ENCODE results near the gene SLC41A3. TPM values are rescaled to one million over a fixed set of nuclear protein-coding genes. Genes with fewer than 3 reads are reported as not detected.

Gene SLC41A3
- total and polyA plus RNA-seq, 7 donors, result 5.1 to 59.5 (median 28.9) TPM

DNA sequence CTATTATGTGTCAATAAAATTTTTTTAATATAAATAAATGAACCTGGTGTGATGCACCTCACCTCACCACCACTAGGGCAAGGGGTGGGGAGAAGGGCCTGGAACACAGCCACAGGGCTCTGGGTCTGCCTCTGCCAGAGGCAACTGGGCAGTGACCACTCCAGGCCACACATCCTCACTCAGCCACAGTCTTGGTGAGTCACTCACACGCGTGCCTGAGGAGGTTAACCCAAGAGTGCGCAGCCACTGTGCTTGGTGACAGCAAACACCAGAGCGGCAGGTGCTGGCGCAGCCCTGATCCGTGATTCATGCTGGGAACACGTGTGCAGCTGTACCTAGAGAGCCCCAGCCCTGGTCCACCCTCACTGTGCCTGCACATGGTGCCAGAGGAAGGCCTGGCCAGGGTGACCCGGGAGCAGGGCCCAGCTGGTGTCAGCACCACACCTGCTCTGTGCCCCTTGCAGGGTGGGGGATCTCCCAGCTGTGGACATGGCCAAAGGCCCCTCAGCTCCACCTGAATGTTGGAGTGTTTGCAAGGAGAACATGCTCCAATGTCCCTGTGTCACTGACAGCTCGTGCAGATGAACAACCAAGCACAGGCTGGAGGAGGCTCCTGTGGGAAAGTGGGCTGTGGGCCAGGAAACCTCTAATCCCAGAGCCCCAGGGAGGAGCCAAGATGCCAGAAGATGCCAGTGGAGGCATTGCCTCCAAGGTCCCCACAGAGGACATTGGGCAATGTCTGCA lies 2.1 kb downstream of the SLC41A3 start:
- no peak overlapping the region for H3K27ac ChIP-seq
- no peaks in the 10 kb centered on the region for H3K36me3 ChIP-seq
- 77 to 89% methylated on average over 9 of the region's 9 CpGs for WGBS, 2 donors
- peaks cover 0 to 16% (median 10%) of the 10 kb centered on the region in 4 donors for H3K4me1 ChIP-seq
- intact Hi-C loops (cut with DNase I), result loop anchor here (2.0 to 5.0 kb wide), 3 partner anchors 91 to 396 kb away; partner anchors contain the start of gene ZXDC
- no peaks in the 10 kb centered on the region for H3K9me3 ChIP-seq
- no peaks in the 10 kb centered on the region for H3K27me3 ChIP-seq
- no peak for DNase-seq
- TF ChIP-seq EP300 (IDR thresholded peaks at IDR 0.05) (no peak), POLR2AphosphoS5 (IDR thresholded peaks at IDR 0.05) (no peak), POLR2A (IDR thresholded peaks at IDR 0.05) (no peak)
- TF ChIP-seq, protein P1, sequence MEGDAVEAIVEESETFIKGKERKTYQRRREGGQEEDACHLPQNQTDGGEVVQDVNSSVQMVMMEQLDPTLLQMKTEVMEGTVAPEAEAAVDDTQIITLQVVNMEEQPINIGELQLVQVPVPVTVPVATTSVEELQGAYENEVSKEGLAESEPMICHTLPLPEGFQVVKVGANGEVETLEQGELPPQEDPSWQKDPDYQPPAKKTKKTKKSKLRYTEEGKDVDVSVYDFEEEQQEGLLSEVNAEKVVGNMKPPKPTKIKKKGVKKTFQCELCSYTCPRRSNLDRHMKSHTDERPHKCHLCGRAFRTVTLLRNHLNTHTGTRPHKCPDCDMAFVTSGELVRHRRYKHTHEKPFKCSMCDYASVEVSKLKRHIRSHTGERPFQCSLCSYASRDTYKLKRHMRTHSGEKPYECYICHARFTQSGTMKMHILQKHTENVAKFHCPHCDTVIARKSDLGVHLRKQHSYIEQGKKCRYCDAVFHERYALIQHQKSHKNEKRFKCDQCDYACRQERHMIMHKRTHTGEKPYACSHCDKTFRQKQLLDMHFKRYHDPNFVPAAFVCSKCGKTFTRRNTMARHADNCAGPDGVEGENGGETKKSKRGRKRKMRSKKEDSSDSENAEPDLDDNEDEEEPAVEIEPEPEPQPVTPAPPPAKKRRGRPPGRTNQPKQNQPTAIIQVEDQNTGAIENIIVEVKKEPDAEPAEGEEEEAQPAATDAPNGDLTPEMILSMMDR (IDR thresholded peaks at IDR 0.05), result no peak
- H3K4me3 ChIP-seq, result no peak overlapping the region

- WGBS, 2 donors, result 93 to 95% methylated on average over 5 of the region's 5 CpGs
- TF ChIP-seq EP300 (IDR thresholded peaks at IDR 0.05) (no peak), POLR2A (IDR thresholded peaks at IDR 0.05) (no peak)
- TF ChIP-seq, protein P1 (IDR thresholded peaks at IDR 0.05), result no peak
- DNase-seq, result no peak
- H3K36me3 ChIP-seq, result no peaks in the 10 kb centered on the region
- H3K27ac ChIP-seq, result no peak overlapping the region
- no peaks in the 10 kb centered on the region for H3K27me3 ChIP-seq
- H3K4me3 ChIP-seq, result no peak overlapping the region
- no peaks in the 10 kb centered on the region for H3K9me3 ChIP-seq
- intact Hi-C loops (cut with DNase I), result loop anchor here (5.0 kb wide), 2 partner anchors 109 to 396 kb away; partner anchors contain the start of gene ZXDC
- peaks cover 0 to 16% (median 10%) of the 10 kb centered on the region in 4 donors for H3K4me1 ChIP-seq
Measured at GRCh38 chr3:126080970-126081369, 3.0 kb downstream of the SLC41A3 start.

DNA sequence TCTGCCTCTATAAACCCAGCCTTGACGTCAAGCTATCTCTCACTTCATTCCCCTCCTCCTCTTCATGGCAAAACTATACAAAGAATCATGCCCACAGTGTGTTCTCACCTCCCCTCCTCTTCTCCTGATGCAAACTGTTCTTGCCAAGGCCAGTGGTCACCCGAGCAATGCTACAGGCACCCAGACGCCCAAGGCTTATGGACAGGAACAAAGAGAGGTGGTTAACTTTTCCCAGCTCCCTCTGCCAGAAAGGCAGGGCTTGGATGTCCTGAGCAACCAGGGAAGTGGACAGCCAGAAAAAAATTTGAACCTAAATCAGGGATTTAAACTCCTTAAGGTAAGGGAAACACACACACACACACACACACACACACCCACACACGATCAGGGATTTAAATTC lies 5.1 kb downstream of the SLC41A3 start:
- 89 to 90% methylated on average over 4 of the region's 4 CpGs for WGBS, 2 donors
- Histone ChIP-seq H3K36me3 (no peaks in the 10 kb centered on the region), H3K27me3 (no peaks in the 10 kb centered on the region), H3K4me1 (peaks cover 0 to 12% (median 5%) of the 10 kb centered on the region in 4 donors), H3K4me3 (no peak overlapping the region), H3K9me3 (no peaks in the 10 kb centered on the region), H3K27ac (no peak overlapping the region)
- TF ChIP-seq, protein P1 (IDR thresholded peaks at IDR 0.05), result no peak
- no peak for TF ChIP-seq POLR2A (IDR thresholded peaks at IDR 0.05)
- no peak for TF ChIP-seq POLR2AphosphoS5 (IDR thresholded peaks at IDR 0.05)
- TF ChIP-seq EP300 (IDR thresholded peaks at IDR 0.05), result no peak
- DNase-seq, result no peak
- intact Hi-C loops (cut with DNase I), result no loop called here

GRCh38 chr3:126077754-126078153 lies 6.2 kb downstream of the SLC41A3 start:
- Histone ChIP-seq H3K4me3 (no peak overlapping the region), H3K36me3 (no peaks in the 10 kb centered on the region), H3K27me3 (no peaks in the 10 kb centered on the region), H3K9me3 (no peaks in the 10 kb centered on the region), H3K4me1 (peaks cover 0 to 6% (median 2%) of the 10 kb centered on the region in 4 donors), H3K27ac (no peak overlapping the region)
- DNase-seq, result no peak
- intact Hi-C loops (cut with DNase I), result no loop called here
- TF ChIP-seq EP300 (IDR thresholded peaks at IDR 0.05), result no peak
- 96% methylated on average over 11 of the region's 11 CpGs for WGBS, 2 donors

GRCh38 chr3:126076140-126076539 lies 7.8 kb downstream of the SLC41A3 start:
- no peak for DNase-seq
- Histone ChIP-seq H3K27ac (no peak overlapping the region), H3K27me3 (no peaks in the 10 kb centered on the region), H3K4me3 (no peak overlapping the region), H3K9me3 (peaks cover 0 to 2% (median 0%) of the 10 kb centered on the region in 4 donors), H3K4me1 (no peaks in the 10 kb centered on the region), H3K36me3 (no peaks in the 10 kb centered on the region)
- intact Hi-C loops (cut with DNase I), result no loop called here
- no peak for TF ChIP-seq POLR2A (IDR thresholded peaks at IDR 0.05)
- TF ChIP-seq EP300 (IDR thresholded peaks at IDR 0.05), result no peak
- no peak for TF ChIP-seq POLR2AphosphoS5 (IDR thresholded peaks at IDR 0.05)
- TF ChIP-seq, protein P1 (IDR thresholded peaks at IDR 0.05), result no peak
